GM18907 (cell line): ENCODE data around the gene NAT14.
"Not testable (repeated sequence)": the region's sequence is repeated elsewhere in the genome, so short reads cannot be mapped to it uniquely, and the experiment has no call there.

ENCODE experiments used
- ATAC-seq: cut with Tn5 transposase; IDR thresholded peaks from one replicate; pipeline ENCODE4 v1.9.1; 2021; ENCODE audit warnings: mild to moderate bottlenecking, moderate library complexity; ENCODE audit not compliant: unreplicated experiment

The NAT14 gene

GRCh38 chr19:55486043-55486970 lies 1.3 kb downstream of the NAT14 start:
- no peak for ATAC-seq

- ATAC-seq = no peak
Measured at GRCh38 chr19:55486971-55487923, 2.3 kb downstream of the NAT14 start.

DNA sequence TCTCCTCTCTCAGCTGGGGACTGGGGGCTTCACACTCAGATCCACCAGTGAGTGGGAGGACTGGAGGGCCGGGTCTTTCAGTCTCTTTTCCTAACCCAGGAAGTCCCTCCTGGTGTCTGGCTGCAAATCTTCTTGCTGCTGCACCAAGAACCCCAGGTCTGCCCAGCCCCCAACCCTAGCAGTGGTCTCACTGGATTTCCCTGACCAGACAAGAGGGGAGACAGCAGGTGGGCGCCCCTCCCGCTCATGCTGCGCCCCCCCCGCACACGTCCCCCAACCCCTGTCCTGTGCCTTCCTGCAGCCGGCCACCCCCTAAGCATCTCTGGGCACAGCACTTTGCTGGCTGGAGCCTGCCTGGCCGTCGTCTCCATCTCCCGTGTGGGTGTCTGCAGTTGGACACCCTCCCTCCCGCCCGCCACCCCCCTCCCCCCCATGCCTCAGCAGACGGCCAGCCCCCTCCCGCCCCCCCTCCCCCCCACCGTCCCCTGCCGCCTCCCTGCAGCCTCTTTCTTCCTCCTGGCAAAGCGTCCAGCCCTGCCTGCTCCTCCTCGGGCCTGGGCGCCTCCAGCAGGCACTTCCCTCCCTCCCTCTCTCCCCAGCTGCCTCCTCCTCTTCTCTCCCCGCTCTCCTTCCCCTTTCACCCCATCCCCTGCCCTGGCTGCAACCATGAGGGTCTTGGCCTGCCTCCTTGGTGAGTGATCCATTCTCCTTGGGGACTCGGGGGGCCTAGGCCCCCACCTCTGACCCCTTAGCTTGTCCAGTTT lies 3.1 kb downstream of the NAT14 start, which contains the start of gene SSC5D:
Gene SSC5D (plus strand): TSS at position 513 of the 764 bp plus-strand sequence. CDS start 154 bp downstream, at position 667.
- ATAC-seq = no peak

DNA sequence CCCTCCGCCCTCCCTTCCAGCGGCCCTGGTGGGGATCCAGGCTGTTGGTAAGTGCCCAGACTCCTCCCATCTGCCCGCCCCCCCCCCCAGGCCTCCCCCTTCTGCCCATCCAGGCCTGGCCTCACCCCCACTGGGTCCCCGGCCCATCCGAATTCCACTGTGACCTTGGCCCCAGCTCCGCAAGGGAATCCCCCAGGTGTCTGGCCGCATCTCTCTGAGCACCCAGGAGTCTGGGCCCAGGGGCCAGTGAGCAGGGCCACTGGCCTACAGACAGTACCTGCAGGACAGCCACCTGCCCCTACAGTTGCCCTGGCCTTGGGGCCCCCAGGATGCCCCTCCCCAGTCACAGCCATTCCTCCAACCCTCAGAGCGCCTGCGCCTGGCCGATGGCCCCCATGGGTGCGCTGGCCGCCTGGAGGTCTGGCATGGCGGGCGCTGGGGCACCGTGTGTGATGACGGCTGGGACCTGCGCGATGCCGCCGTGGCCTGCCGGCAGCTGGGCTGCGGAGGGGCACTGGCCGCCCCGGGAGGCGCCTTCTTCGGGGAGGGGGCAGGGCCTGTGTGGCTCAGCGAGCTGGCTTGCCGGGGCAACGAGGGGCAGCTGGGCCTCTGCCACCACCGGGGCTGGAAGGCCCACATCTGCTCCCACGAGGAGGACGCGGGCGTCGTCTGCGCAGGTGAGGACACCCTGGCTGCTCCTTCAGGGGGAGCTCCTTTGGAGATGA lies 4.2 kb downstream of the NAT14 start:
- ATAC-seq = no peak

GRCh38 chr19:55489711-55490477 lies 4.9 kb downstream of the NAT14 start:
- ATAC-seq = no peak

GRCh38 chr19:55490478-55491432 lies 5.8 kb downstream of the NAT14 start:
- ATAC-seq = no peak

GRCh38 chr19:55491546-55492360 lies 6.8 kb downstream of the NAT14 start:
- no peak for ATAC-seq

DNA sequence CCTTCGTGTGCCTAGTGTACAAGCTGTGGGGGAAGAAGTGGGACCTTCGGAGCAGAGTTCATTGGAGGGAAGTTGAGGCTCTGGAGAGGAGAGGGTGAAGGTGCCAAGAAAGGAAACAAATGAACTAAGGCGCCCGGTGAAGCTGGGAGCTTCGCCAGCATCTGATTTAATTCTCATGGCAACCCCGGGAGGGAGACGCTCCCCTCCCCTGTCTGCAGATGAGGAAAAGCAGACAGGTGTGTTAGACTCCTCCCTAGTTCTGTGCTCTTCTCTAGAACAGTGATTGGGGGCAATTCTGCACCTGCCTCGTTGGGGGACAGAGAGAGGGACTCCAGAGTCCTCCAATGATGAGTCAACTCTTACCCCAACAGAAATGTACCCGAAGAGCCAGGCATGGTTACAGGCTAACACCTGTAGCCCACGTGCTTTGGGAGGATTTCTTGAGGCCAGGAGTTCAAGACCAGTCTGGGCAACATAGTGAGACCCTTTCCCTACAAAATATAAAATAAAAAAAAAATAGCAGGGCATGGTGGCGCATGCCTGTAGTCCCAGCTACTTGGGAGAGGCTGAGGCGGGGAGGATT lies 7.5 kb downstream of the NAT14 start:
- ATAC-seq = no peak

DNA sequence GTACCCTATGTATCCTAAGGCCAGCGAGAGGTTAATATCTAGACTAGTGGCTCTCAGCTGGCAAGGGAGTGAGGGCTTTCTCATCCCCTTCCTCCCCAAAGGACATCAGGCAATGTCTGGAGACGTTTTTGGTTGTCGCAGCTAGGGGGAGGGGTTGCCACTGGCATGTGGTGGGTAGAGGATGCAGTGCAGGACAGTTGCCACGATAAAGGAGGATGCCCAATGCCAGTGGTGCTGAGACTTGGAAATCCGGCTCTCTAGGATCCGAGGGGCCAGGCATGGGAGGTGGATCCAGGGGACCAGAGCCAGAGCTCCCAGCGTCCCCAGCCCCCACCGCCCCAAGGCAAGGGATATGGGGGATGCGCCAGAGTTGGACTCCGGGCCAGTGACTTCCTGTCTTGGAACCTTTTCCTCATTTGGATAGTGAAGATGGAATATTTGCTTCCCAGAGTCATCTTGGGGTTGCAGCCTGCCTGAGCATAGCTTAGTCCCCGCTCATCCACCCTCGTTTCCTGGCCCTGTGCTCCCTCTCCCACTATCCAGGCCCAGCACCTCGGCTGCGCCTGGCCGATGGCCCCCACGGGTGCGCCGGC lies 8.2 kb downstream of the NAT14 start:
- ATAC-seq = no peak

DNA sequence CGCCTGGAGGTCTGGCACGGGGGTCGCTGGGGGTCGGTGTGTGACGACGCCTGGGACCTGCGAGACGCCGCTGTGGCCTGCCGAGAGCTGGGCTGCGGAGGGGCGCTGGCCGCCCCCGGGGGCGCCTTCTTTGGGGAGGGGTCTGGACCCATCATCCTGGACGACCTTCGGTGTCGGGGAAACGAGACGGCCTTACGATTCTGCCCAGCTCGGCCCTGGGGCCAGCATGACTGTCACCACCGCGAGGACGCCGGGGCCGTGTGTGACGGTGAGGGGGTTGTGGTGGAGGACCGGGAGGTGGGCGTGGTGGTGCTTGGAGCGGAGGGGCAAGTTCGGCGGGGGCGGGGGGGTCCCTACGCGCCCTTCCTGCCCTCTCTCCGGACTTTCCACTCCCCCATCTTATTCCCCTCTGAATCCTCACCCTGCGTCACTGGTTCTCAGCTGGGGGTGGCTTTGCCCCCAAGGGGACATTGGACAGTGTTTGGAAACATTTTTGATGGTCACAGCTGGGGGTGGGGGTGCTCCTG lies 8.7 kb downstream of the NAT14 start:
- ATAC-seq = no peak

- no peak for ATAC-seq
Measured at GRCh38 chr19:55494172-55494761, 9.3 kb downstream of the NAT14 start.

- ATAC-seq = no peak
Measured at GRCh38 chr19:55495646-55496349, 10.8 kb downstream of the NAT14 start.

GRCh38 chr19:55496820-55497219 lies 11.8 kb downstream of the NAT14 start:
- ATAC-seq = not testable (repeated sequence)

DNA sequence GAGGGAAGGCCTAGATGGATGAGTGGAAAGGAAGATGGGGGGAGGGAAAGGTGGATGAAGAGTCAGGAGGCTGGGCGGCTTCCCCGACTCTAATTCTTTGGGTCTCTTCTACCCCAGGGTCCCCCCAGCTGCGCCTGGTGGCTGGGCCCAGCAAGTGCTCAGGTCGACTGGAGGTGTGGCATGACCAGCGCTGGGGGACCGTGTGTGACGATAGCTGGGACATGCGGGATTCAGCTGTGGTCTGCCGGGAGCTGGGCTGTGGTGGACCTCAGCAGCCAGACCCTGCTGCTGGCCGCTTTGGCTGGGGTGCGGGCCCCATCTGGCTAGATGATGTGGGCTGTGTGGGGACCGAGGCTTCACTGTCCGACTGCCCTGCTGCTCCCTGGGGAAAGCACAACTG lies 12.8 kb downstream of the NAT14 start:
- ATAC-seq = no peak

- no peak for ATAC-seq
Measured at GRCh38 chr19:55498246-55498840, 13.4 kb downstream of the NAT14 start.
